Nephron progenitor cell (in vitro differentiated cells): ENCODE measurements around the gene TMEM120A.

Experiments
- DNase-seq: peaks from one replicate; pipeline ENCODE4 v3.0.0; 2021
- H3K27ac Mint-ChIP-seq: 2 replicates; pipeline ENCODE4 v1.8.0; 2021; ENCODE audit warnings: mild to moderate bottlenecking, moderate library complexity, mixed read lengths
- H3K27me3 Mint-ChIP-seq: 2 replicates; pipeline ENCODE4 v1.8.0; 2021; ENCODE audit warnings: mild to moderate bottlenecking, low read depth, mixed read lengths; ENCODE audit not compliant: poor library complexity
- H3K36me3 Mint-ChIP-seq: 2 replicates; pipeline ENCODE4 v1.8.0; 2021; ENCODE audit warnings: low read depth, mixed read lengths
- H3K4me1 Mint-ChIP-seq: 2 replicates; pipeline ENCODE4 v1.8.0; 2021; ENCODE audit warnings: mixed read lengths
- H3K4me3 Mint-ChIP-seq: 2 replicates; pipeline ENCODE4 v1.8.0; 2021; ENCODE audit warnings: mild to moderate bottlenecking, moderate library complexity, mixed read lengths
- H3K9me3 Mint-ChIP-seq: 2 replicates; pipeline ENCODE4 v1.8.0; 2021; ENCODE audit warnings: mild to moderate bottlenecking, moderate library complexity, mixed read lengths
- TF ChIP-seq, protein P1 (sequence below): fragments of 200-600 bp; sonication (generic); IDR thresholded peaks from 2 replicates; pipeline ENCODE4 v1.5.0; 2021; ENCODE audit warnings: antibody characterized with exemption

TMEM120A gene

DNA sequence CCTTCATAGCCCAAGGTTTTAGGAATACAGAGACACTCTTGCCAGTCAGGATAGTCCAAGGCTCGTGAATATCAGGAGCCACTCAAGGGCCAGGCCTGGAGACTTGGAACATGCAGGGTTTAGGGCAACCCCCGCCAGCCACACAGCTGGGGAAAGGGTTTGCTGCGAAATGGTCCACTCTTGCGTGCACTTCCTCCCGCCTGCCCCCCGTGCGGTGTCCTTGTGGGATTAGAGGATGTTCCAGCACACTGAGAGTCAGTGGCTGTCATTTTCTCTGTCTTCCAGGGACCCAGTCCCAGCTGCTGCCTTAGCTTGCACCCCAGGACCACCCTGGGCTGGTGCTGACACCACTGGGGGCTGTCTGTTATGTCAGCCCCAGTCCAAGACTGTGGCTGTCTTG, 41.0 kb downstream of the TMEM120A start:
- TF ChIP-seq, protein P1, sequence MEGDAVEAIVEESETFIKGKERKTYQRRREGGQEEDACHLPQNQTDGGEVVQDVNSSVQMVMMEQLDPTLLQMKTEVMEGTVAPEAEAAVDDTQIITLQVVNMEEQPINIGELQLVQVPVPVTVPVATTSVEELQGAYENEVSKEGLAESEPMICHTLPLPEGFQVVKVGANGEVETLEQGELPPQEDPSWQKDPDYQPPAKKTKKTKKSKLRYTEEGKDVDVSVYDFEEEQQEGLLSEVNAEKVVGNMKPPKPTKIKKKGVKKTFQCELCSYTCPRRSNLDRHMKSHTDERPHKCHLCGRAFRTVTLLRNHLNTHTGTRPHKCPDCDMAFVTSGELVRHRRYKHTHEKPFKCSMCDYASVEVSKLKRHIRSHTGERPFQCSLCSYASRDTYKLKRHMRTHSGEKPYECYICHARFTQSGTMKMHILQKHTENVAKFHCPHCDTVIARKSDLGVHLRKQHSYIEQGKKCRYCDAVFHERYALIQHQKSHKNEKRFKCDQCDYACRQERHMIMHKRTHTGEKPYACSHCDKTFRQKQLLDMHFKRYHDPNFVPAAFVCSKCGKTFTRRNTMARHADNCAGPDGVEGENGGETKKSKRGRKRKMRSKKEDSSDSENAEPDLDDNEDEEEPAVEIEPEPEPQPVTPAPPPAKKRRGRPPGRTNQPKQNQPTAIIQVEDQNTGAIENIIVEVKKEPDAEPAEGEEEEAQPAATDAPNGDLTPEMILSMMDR = no peak
- peaks cover 11% of the 10 kb centered on the region for H3K9me3 Mint-ChIP-seq
- no peak for DNase-seq
- peaks cover 24% of the 10 kb centered on the region for H3K36me3 Mint-ChIP-seq
- no peaks in the 10 kb centered on the region for H3K27me3 Mint-ChIP-seq
- peaks cover 53% of the 10 kb centered on the region for H3K4me1 Mint-ChIP-seq
- H3K27ac Mint-ChIP-seq = no peak overlapping the region
- no peak overlapping the region for H3K4me3 Mint-ChIP-seq

DNA sequence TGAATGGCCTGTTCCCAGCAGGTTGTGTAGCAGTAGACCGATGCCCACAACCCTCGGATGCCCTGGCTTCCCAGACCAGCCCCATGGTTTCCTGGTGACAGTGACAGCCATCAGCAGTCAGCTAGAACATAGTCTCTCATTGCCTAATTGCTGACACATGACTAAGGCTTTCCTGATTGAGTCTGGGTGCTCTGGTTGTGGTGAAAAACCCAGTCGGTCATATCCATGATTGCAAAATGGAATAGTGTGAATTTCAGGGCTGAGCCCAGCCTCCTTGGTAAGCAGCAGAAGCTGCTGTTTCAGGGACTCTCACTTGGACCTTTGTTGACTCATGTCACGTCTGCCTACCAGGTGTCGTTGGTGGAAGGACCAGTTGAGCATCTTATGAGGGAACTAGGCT, 42.9 kb downstream of the TMEM120A start:
- TF ChIP-seq, protein P1 = no peak
- Mint-ChIP-seq H3K27ac (no peak overlapping the region), H3K36me3 (peaks cover 24% of the 10 kb centered on the region), H3K4me1 (peaks cover 45% of the 10 kb centered on the region), H3K4me3 (no peak overlapping the region), H3K27me3 (no peaks in the 10 kb centered on the region), H3K9me3 (peaks cover 11% of the 10 kb centered on the region)
- DNase-seq = no peak

DNA sequence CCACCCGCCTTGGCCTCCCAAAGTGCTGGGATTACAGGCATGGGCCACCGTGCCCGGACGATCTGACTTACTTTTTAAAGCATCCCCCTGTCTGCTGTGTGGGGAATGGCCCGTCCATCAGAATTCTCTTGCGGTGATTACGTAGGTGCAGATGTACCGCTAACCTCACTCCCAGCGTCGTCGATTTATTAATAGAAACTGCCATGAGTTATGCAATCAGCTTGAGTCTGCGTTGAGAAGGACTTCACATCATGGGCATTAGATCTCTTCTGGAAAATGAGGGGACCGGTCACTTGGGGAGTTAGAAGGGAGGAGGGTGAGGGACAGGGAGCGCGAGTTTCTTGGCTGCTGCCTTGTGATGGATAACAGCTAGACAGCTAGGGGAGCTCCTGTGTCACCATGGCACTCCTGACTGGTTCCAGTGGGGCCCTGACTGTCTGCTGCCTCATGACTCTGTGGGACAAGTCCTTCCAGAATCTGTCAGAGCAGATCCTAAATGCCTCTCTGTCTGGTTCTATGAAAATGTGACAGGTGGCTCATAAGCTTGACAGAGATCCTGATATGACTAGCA, 44.2 kb downstream of the TMEM120A start:
- Mint-ChIP-seq H3K27ac (peak overlapping the region; percentile 19), H3K27me3 (no peaks in the 10 kb centered on the region), H3K4me3 (no peak overlapping the region), H3K36me3 (peaks cover 20% of the 10 kb centered on the region), H3K9me3 (peaks cover 11% of the 10 kb centered on the region), H3K4me1 (peaks cover 47% of the 10 kb centered on the region)
- DNase-seq = no peak
- TF ChIP-seq, protein P1 = no peak

DNA sequence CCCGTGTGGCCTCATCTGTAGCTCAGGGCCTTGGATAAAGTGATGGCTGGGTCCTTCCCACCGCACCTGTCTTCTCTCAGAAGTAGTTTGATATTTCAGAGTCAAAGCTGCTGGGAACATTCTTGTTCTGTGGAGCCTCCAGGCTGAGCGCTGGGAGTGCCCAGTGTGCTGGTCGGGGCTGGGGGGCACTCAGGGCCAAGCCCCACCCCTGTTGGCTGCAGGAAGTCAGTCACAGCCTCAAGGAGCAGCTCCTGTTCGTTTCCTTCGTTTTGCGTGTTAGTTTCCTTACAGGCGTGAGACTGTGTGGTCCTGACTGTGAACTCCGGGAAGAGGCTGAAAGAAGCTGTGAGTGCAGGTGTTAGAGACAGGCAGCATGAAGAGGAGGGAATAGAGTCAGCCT, 46.2 kb downstream of the TMEM120A start:
- Mint-ChIP-seq H3K36me3 (peaks cover 21% of the 10 kb centered on the region), H3K9me3 (peaks cover 3% of the 10 kb centered on the region), H3K4me1 (peaks cover 42% of the 10 kb centered on the region), H3K4me3 (no peak overlapping the region), H3K27me3 (no peaks in the 10 kb centered on the region), H3K27ac (peak overlapping the region; percentile 96)
- no peak for DNase-seq
- TF ChIP-seq, protein P1 = no peak

DNA sequence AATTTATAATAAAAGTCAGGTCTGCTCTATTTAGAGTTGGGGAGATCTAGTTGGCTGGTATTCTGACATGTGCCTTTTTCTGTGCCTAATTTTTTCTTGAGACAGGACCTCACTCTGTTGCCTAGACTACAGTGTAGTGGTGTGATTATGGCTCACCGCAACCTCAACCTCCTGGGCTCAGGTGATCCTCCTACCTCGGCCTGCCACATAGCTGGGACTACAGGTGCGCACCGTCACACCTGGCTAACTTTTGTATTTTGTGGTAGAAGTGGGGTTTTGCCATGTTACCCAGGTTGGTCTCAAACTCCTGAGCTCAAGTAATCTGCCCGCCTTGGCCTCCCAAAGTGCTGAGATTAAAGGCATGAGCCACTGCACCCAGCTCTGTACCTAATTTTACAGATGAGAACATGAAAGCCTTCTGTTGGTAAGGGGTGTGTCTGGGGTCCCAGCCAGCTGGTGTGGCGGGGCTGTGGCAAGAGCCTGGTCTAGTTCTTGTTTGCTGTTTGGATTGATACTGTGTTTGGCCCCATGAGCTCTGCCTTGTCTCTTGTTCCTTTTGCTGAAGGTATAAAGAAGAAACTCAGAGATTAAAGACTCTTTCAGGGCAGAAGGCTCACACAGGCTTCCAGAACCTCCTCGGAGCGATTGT, 48.1 kb downstream of the TMEM120A start:
- Mint-ChIP-seq H3K36me3 (peaks cover 22% of the 10 kb centered on the region), H3K4me1 (peaks cover 42% of the 10 kb centered on the region), H3K27ac (no peak overlapping the region), H3K4me3 (peak overlapping the region; percentile 18), H3K27me3 (no peaks in the 10 kb centered on the region), H3K9me3 (no peaks in the 10 kb centered on the region)
- no peak for DNase-seq
- TF ChIP-seq, protein P1 = no peak
